ENCODE measurements around the gene CMTM8. TPM values are rescaled to one million over a fixed set of nuclear protein-coding genes. Genes with fewer than 3 reads are reported as not detected.

Gene CMTM8
- total and polyA plus RNA-seq, 2 of the 8 experiments (the other 6 are each of a cell fraction or from before 2014, with no cell fraction given) = 10.5 to 22.4 TPM

DNA sequence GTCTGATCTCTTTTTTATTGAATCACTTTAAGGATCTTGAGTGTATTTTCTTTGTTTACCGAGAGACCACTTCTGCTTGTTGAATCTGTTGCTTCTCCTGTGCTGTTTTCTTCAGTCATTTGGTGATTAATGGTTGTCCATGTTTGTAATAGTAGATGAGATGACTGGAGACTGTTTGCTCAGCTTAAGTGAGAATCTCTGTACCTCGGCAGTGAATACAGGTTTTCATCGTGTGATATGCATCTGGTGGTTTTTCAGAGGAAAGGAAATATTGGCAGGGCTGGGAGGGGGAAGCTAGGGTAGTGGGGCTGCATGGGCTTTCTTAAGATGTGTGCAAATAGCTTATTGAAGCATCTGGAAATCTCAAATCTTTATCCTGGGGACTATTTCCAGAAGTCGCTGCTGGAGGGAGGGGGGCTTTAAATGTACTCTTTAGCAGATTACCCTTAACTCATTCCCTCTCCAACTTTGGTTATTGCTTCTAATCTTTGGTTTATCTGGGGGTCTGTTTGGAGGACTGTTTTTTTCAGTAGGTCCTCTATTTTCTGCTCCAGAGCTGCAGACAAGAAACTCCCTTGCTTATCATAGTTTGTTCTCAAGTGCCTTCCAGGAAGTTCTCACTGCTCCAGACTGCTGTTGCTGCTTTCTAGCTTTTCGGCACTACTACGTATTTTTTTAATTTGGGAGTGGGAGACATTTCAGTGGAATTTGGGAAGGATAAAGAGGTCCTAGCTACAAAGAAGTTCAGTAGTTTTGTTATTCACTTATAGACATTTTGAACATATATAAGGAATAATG lies 19.4 kb downstream of the CMTM8 start:
- no peak overlapping the region for H3K23ac ChIP-seq (ENCODE audit: insufficient read length)
- peaks cover 0 to 2% (median 0%) of the 10 kb centered on the region in 4 experiments; a peak in 1 of 8 replicates for H3K36me3 ChIP-seq (ENCODE audit: control insufficient read depth in 2 of 4, insufficient read depth in 4 of 4, low read length in 3 of 4)
- no peak overlapping the region for H4K8ac ChIP-seq (ENCODE audit: extremely low read depth, insufficient read depth, low read length)
- H3K4me2 ChIP-seq (ENCODE audit: insufficient read depth in 1 of 2, low read depth in 2 of 2, low read length in 2 of 2) = no peak overlapping the region
- no peak overlapping the region for H3K14ac ChIP-seq (ENCODE audit: insufficient read length)
- no peaks in the 10 kb centered on the region for H3K79me1 ChIP-seq (ENCODE audit: low read depth, low read length)
- 0 out of 4 replicates have a peak, but pooled peaks cover under 1 to 3% of the 10 kb centered on the region in 2 experiments for H3K79me2 ChIP-seq (ENCODE audit: control insufficient read depth in 1 of 2, insufficient read depth in 2 of 2, low read length in 2 of 2)
- no peak overlapping the region for H3K18ac ChIP-seq (ENCODE audit: extremely low read depth, low read length)
- no peak overlapping the region for H4K91ac ChIP-seq (replicated peaks; ENCODE audit: insufficient read length, low read length)
- H2AK5ac ChIP-seq (ENCODE audit: low read depth, low read length) = no peak overlapping the region
- H2BK5ac ChIP-seq (ENCODE audit: low read depth, low read length) = no peak overlapping the region
- no peak overlapping the region for H3K9ac ChIP-seq (replicated peaks in 1 of 4; ENCODE audit: extremely low read depth in 1 of 4, low read depth in 3 of 4, low read length in 3 of 4)
- no peak overlapping the region for H2AFZ ChIP-seq (ENCODE audit: low read length)
- H2BK20ac ChIP-seq (ENCODE audit: low read length) = no peak overlapping the region
- no peak overlapping the region for H3K56ac ChIP-seq (replicated peaks; ENCODE audit: insufficient read length, low read depth, low read length)
- no peaks in the 10 kb centered on the region for H4K20me1 ChIP-seq (replicated peaks in 1 of 2; ENCODE audit: control insufficient read depth in 1 of 2, insufficient read depth in 2 of 2, low read length in 2 of 2)
- no peak overlapping the region for H2BK12ac ChIP-seq (ENCODE audit: low read depth, low read length)
- H3K23me2 ChIP-seq (ENCODE audit: low read depth, low read length) = no peaks in the 10 kb centered on the region
- ChIA-PET POLR2A (ENCODE audit: partially characterized antibody) (interaction anchor here (0.6 to 0.7 kb wide), 2 partner anchors 14 to 134 kb away, joined by 3 read pairs; partner anchors contain the start of gene CMTM7), CTCF (ENCODE audit: partially characterized antibody) (interaction anchor here (0.6 to 6.2 kb wide), 8 partner anchors 12 to 80 kb away, joined by 3 to 35 read pairs (median 3); partner anchors contain the start of gene CMTM8)
- H4K5ac ChIP-seq (ENCODE audit: insufficient read length, low read depth, low read length) = no peak overlapping the region
- no peaks in the 10 kb centered on the region for H3K4me1 ChIP-seq (replicated peaks in 1 of 4; ENCODE audit: control insufficient read depth in 3 of 4, insufficient read depth in 4 of 4, low read length in 3 of 4)
- no peak overlapping the region for H2BK120ac ChIP-seq (replicated peaks; ENCODE audit: low read depth, low read length)
- H3K27ac ChIP-seq (ENCODE audit: low read depth, low read length) = no peak overlapping the region
- H3K4me3 ChIP-seq (ENCODE audit: extremely low read depth in 1 of 4, insufficient read depth in 2 of 4, low read depth in 3 of 4, low read length in 4 of 4) = no peak overlapping the region
- 0 out of 4 replicates have a peak, but pooled peaks cover 0 to 9% of the 10 kb centered on the region in 2 experiments for H3K9me3 ChIP-seq (ENCODE audit: insufficient read depth in 2 of 2, low read depth in 1 of 2, low read length in 1 of 2)
- H3K4ac ChIP-seq (replicated peaks; ENCODE audit: insufficient read length, low read depth, low read length) = no peak overlapping the region
- no peak for FAIRE-seq
- no peak for DNase-seq (ENCODE audit: low read depth in 1 of 2, low spot score in 2 of 2)
- no peak overlapping the region for H2BK15ac ChIP-seq (ENCODE audit: low read length)
- no peaks in the 10 kb centered on the region for H3K27me3 ChIP-seq (replicated peaks in 1 of 4; ENCODE audit: control insufficient read depth in 3 of 4, extremely low read depth in 1 of 4, insufficient read depth in 3 of 4, low read length in 3 of 4)
- 91% methylated on average over 6 of the region's 6 CpGs; no CpG with 5 or more reads in 1 of the 2 experiments for WGBS, 2 experiments (ENCODE audit: extremely low coverage in 1 of 2, insufficient coverage in 1 of 2, insufficient read length in 1 of 2, insufficient replicate concordance in 2 of 2, low coverage in 1 of 2, low lambda C conversion rate in 2 of 2, missing lambda C conversion rate in 1 of 2)
- TF ChIP-seq POLR2A (IDR thresholded peaks at IDR 0.05; ENCODE audit: control extremely low read depth in 1 of 2, low read depth in 2 of 2, low read length in 2 of 2) (no peak), SP2 (IDR thresholded peaks at IDR 0.05; ENCODE audit: low read length) (no peak), SIX5 (IDR thresholded peaks at IDR 0.05; ENCODE audit: low read depth, low read length) (no peak), CTBP2 (IDR thresholded peaks at IDR 0.05; ENCODE audit: borderline replicate concordance, insufficient read depth, insufficient read length, low read length) (no peak), TEAD4 (IDR thresholded peaks at IDR 0.05; ENCODE audit: low read depth, low read length) (no peak), PHF8 (conservative IDR thresholded peaks at IDR 0.05; ENCODE audit: low read depth, low read length) (no peak), KDM1A (IDR thresholded peaks at IDR 0.05; ENCODE audit: borderline replicate concordance, low read length) (no peak), TBP (IDR thresholded peaks at IDR 0.05; ENCODE audit: low read depth, low read length) (no peak), EZH2 (IDR thresholded peaks at IDR 0.05; ENCODE audit: low read depth, low read length, severe bottlenecking) (no peak), BACH1 (IDR thresholded peaks at IDR 0.05; ENCODE audit: low read length) (no peak), CBX8 (IDR thresholded peaks at IDR 0.05; ENCODE audit: borderline replicate concordance, low read depth, low read length) (no peak), RFX5 (IDR thresholded peaks at IDR 0.05; ENCODE audit: borderline replicate concordance, low read depth, low read length) (no peak), JUND (IDR thresholded peaks at IDR 0.05; ENCODE audit: low read length) (no peak), SIRT6 (IDR thresholded peaks at IDR 0.05; ENCODE audit: low read length) (no peak)
